H9 (cell line): Measurements from ENCODE around the gene TMEM150B. TPM values are rescaled to one million over a fixed set of nuclear protein-coding genes. Genes with fewer than 3 reads are reported as not detected.

Source experiments
- DNase-seq: peaks from one replicate; pipeline ENCODE4 v3.0.0-alpha.2; 2017
- H2AFZ ChIP-seq: one replicate; pipeline ENCODE4 v1.6.1; 2013; ENCODE audit warnings: mild to moderate bottlenecking, low read length, control low read depth, moderate library complexity
- H2AK5ac ChIP-seq: 2 replicates; pipeline ENCODE4 v1.6.1; 2013; ENCODE audit warnings: low read length, control low read depth, mixed read lengths; ENCODE audit not compliant: insufficient read length
- H2BK120ac ChIP-seq: one replicate; pipeline ENCODE4 v1.6.1; 2013; ENCODE audit warnings: low read depth, mild to moderate bottlenecking, low read length, control low read depth, inconsistent platforms; ENCODE audit not compliant: poor library complexity, severe bottlenecking
- H2BK12ac ChIP-seq: 2 replicates; pipeline ENCODE4 v1.6.1; 2013; ENCODE audit warnings: low read length, control low read depth, mixed read lengths, low read depth; ENCODE audit not compliant: insufficient read length
- H2BK15ac ChIP-seq: 2 replicates; pipeline ENCODE4 v1.6.1; 2013; ENCODE audit warnings: low read depth, low read length, control low read depth
- H2BK20ac ChIP-seq: one replicate; pipeline ENCODE4 v1.6.1; 2013; ENCODE audit warnings: low read depth, mild to moderate bottlenecking, low read length, control low read depth, inconsistent platforms; ENCODE audit not compliant: poor library complexity, severe bottlenecking
- H2BK5ac ChIP-seq: 2 replicates; pipeline ENCODE4 v1.6.1; 2013; ENCODE audit warnings: low read length, control low read depth, mixed read lengths; ENCODE audit not compliant: insufficient read length
- H3K14ac ChIP-seq: 2 replicates; pipeline ENCODE4 v1.6.1; 2013; ENCODE audit warnings: low read length, control low read depth; ENCODE audit not compliant: insufficient read depth
- H3K18ac ChIP-seq: 2 replicates; pipeline ENCODE4 v1.6.1; 2013; ENCODE audit warnings: low read depth, mild to moderate bottlenecking, mixed read lengths, low read length, control low read depth; ENCODE audit not compliant: insufficient read length
- H3K23ac ChIP-seq: 2 replicates; pipeline ENCODE4 v1.6.1; 2013; ENCODE audit warnings: low read length, control low read depth, mixed read lengths, low read depth; ENCODE audit not compliant: insufficient read length
- H3K23me2 ChIP-seq: 2 replicates; pipeline ENCODE4 v1.6.1; 2013; ENCODE audit warnings: low read depth, mild to moderate bottlenecking, mixed read lengths, low read length, control low read depth; ENCODE audit not compliant: insufficient read length, poor library complexity, severe bottlenecking
- H3K27ac ChIP-seq: 2 replicates; pipeline ENCODE4 v1.5.1; 2013; ENCODE audit warnings: low read length, control low read depth, mixed read lengths, low read depth; ENCODE audit not compliant: insufficient read length
- H3K27me3 ChIP-seq: 2 replicates; pipeline ENCODE4 v1.6.1; 2013; ENCODE audit warnings: low read length, control low read depth, inconsistent platforms; ENCODE audit not compliant: insufficient read depth
- H3K4ac ChIP-seq: 2 replicates; pipeline ENCODE4 v1.6.1; 2013; ENCODE audit warnings: low read depth, mild to moderate bottlenecking, control low read depth, inconsistent platforms, low read length, moderate library complexity
- H3K4me1 ChIP-seq: 2 replicates; pipeline ENCODE4 v1.6.1; 2013; ENCODE audit warnings: low read length, control low read depth, inconsistent platforms; ENCODE audit not compliant: insufficient read depth
- H3K4me2 ChIP-seq: 2 replicates; pipeline ENCODE4 v1.6.1; 2013; ENCODE audit warnings: low read length, control low read depth, mixed read lengths; ENCODE audit not compliant: insufficient read length, insufficient read depth
- H3K56ac ChIP-seq: 2 replicates; pipeline ENCODE4 v1.6.1; 2013; ENCODE audit warnings: low read depth, mild to moderate bottlenecking, mixed read lengths, low read length, control low read depth; ENCODE audit not compliant: insufficient read length
- H3K79me1 ChIP-seq: 2 replicates; pipeline ENCODE4 v1.6.1; 2013; ENCODE audit warnings: low read depth, mild to moderate bottlenecking, moderate library complexity, low read length, control low read depth, inconsistent platforms; ENCODE audit not compliant: insufficient read depth, poor library complexity, severe bottlenecking
- H3K79me2 ChIP-seq: 2 replicates; pipeline ENCODE4 v1.6.1; 2013; ENCODE audit warnings: low read length, control low read depth, inconsistent platforms; ENCODE audit not compliant: insufficient read depth
- H3K9ac ChIP-seq: 2 replicates; pipeline ENCODE4 v1.6.1; 2013; ENCODE audit warnings: low read length, control low read depth, mixed read lengths; ENCODE audit not compliant: insufficient read length; ENCODE audit errors: extremely low read depth
- H3K9me3 ChIP-seq: one replicate; pipeline ENCODE4 v1.6.1; 2013; ENCODE audit warnings: low read depth, low read length, inconsistent platforms; ENCODE audit not compliant: control insufficient read depth
- H3T11ph ChIP-seq: one replicate; pipeline ENCODE4 v1.6.1; 2013; ENCODE audit warnings: mild to moderate bottlenecking, low read length, control low read depth, inconsistent platforms
- H4K20me1 ChIP-seq: one replicate; pipeline ENCODE4 v1.6.1; 2013; ENCODE audit not compliant: control insufficient read depth, insufficient read length, insufficient read depth
- H4K5ac ChIP-seq: 2 replicates; pipeline ENCODE4 v1.6.1; 2013; ENCODE audit warnings: low read depth, mild to moderate bottlenecking, mixed read lengths, low read length, control low read depth; ENCODE audit not compliant: insufficient read length
- H4K8ac ChIP-seq: replicated peaks from 2 replicates; pipeline ENCODE4 v1.6.1; 2013; ENCODE audit warnings: low read length, control low read depth, mixed read lengths, low read depth; ENCODE audit not compliant: insufficient read length
- H4K91ac ChIP-seq: 2 replicates; pipeline ENCODE4 v1.6.1; 2013; ENCODE audit warnings: low read depth, mild to moderate bottlenecking, moderate library complexity, mixed read lengths, low read length, control low read depth; ENCODE audit not compliant: insufficient read length
- H3K27ac Mint-ChIP-seq, 3 experiments: 2 replicates in 2 of 3; 3 replicates in 1 of 3; pipeline ENCODE4 v1.8.0; 2020 to 2021; ENCODE audit warnings: mixed read lengths in 3 of 3, mild to moderate bottlenecking in 1 of 3, moderate library complexity in 1 of 3
- H3K27me3 Mint-ChIP-seq: 2 replicates; pipeline ENCODE4 v1.8.0; 2021; ENCODE audit warnings: low read depth, mild to moderate bottlenecking, moderate library complexity, mixed read lengths
- H3K36me3 Mint-ChIP-seq, 3 experiments: 2 replicates in 2 of 3; 3 replicates in 1 of 3; pipeline ENCODE4 v1.8.0; 2020 to 2021; ENCODE audit warnings: low read depth in 3 of 3, mixed read lengths in 3 of 3; ENCODE audit not compliant: insufficient read depth in 1 of 3
- H3K4me1 Mint-ChIP-seq, 2 experiments: 2 replicates each; pipeline ENCODE4 v1.8.0; 2020; ENCODE audit warnings: mixed read lengths in 2 of 2
- H3K4me3 Mint-ChIP-seq, 2 experiments: 2 replicates in 1 of 2; 3 replicates in 1 of 2; pipeline ENCODE4 v1.8.0; 2020 to 2021; ENCODE audit warnings: mild to moderate bottlenecking in 2 of 2, mixed read lengths in 2 of 2, moderate library complexity in 1 of 2
- H3K9me3 Mint-ChIP-seq, 2 experiments: 2 replicates in 1 of 2; 3 replicates in 1 of 2; pipeline ENCODE4 v1.8.0; 2020; ENCODE audit warnings: mild to moderate bottlenecking in 2 of 2, mixed read lengths in 2 of 2, moderate library complexity in 1 of 2
- WGBS: extraction: QIAGEN DNeasy Blood & Tissue Kit; methylation state at CpG from one replicate; pipeline ENCODE4 v1.1.7; 2013; ENCODE audit warnings: missing lambda C conversion rate, low lambda C conversion rate, mixed read lengths; ENCODE audit not compliant: insufficient read length; ENCODE audit errors: extremely low coverage; 5-methylcytosine and 5-hydroxymethylcytosine counted together
- total RNA-seq: library from RNA; stranded (reverse); gene quantifications from 2 replicates; pipeline ENCODE4 v1.2.1, GENCODE V29; 2021
- TF ChIP-seq, protein P1 (sequence below): fragments of 200-600 bp; sonication (generic); conservative IDR thresholded peaks from 3 replicates; pipeline ENCODE4 v1.8.0; 2021; ENCODE audit warnings: antibody characterized with exemption, mild to moderate bottlenecking

Gene TMEM150B
- total RNA-seq, 1 experiment from 2014 or later, result 0.63 TPM

- H3K79me2 ChIP-seq, result no peaks in the 10 kb centered on the region
- H2BK12ac ChIP-seq, result peak within 1 kb of the TSS; percentile 88
- peak within 1 kb of the TSS; percentile 78 for H3K4me2 ChIP-seq
- H2BK20ac ChIP-seq, result no peak within 1 kb of the TSS
- Mint-ChIP-seq H3K27ac (peak within 1 kb of the TSS; percentile 98 to 100 (median 99)), H3K4me3 (peak within 1 kb of the TSS; percentile 84 to 96), H3K27me3 (peaks cover 20% of the 10 kb centered on the region), H3K4me1 (peaks cover 12 to 27% of the 10 kb centered on the region in 2 experiments), H3K9me3 (no peaks in the 10 kb centered on the region; a peak in 1 of 5 replicates), H3K36me3 (peaks cover 19 to 28% (median 26%) of the 10 kb centered on the region in 3 experiments; a peak in 6 of 7 replicates)
- no peaks in the 10 kb centered on the region; the same call in 1 of the 2 replicates for H3K4me1 ChIP-seq
- peak within 1 kb of the TSS; percentile 74 for H3T11ph ChIP-seq
- no peak within 1 kb of the TSS for H2AFZ ChIP-seq
- no peaks in the 10 kb centered on the region for H3K9me3 ChIP-seq
- DNase-seq, result peak; percentile 100
- H4K8ac ChIP-seq, result peak within 1 kb of the TSS; percentile 4
- H4K20me1 ChIP-seq, result no peaks in the 10 kb centered on the region
- H2BK15ac ChIP-seq, result no peak within 1 kb of the TSS
- H2BK120ac ChIP-seq, result peak within 1 kb of the TSS; percentile 97
- H4K5ac ChIP-seq, result peak within 1 kb of the TSS; percentile 47
- H2BK5ac ChIP-seq, result peak within 1 kb of the TSS; percentile 62
- H3K23ac ChIP-seq, result no peak within 1 kb of the TSS
- no CpG with 5 or more reads among the region's 63 CpGs for WGBS
- no peaks in the 10 kb centered on the region for H3K79me1 ChIP-seq
- no peaks in the 10 kb centered on the region; the same call in 1 of the 2 replicates for H3K27me3 ChIP-seq
- H3K4ac ChIP-seq, result peak within 1 kb of the TSS; percentile 17; the same call in 1 of the 2 replicates
- peak within 1 kb of the TSS; percentile 8 for H4K91ac ChIP-seq
- peaks cover 17% of the 10 kb centered on the region for H3K23me2 ChIP-seq
- peak within 1 kb of the TSS; percentile 74 for H3K27ac ChIP-seq
- H2AK5ac ChIP-seq, result no peak within 1 kb of the TSS
- peak within 1 kb of the TSS; percentile 94 for H3K14ac ChIP-seq
- TF ChIP-seq, protein P1, sequence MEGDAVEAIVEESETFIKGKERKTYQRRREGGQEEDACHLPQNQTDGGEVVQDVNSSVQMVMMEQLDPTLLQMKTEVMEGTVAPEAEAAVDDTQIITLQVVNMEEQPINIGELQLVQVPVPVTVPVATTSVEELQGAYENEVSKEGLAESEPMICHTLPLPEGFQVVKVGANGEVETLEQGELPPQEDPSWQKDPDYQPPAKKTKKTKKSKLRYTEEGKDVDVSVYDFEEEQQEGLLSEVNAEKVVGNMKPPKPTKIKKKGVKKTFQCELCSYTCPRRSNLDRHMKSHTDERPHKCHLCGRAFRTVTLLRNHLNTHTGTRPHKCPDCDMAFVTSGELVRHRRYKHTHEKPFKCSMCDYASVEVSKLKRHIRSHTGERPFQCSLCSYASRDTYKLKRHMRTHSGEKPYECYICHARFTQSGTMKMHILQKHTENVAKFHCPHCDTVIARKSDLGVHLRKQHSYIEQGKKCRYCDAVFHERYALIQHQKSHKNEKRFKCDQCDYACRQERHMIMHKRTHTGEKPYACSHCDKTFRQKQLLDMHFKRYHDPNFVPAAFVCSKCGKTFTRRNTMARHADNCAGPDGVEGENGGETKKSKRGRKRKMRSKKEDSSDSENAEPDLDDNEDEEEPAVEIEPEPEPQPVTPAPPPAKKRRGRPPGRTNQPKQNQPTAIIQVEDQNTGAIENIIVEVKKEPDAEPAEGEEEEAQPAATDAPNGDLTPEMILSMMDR, result no peak; the same call in 2 of the 3 replicates
- peak within 1 kb of the TSS; percentile 76 for H3K9ac ChIP-seq
- no peak within 1 kb of the TSS for H3K56ac ChIP-seq
- H3K18ac ChIP-seq, result peak within 1 kb of the TSS; percentile 98
These were observed 14.2 kb upstream of the TMEM150B start, which contains the start of gene KMT5C for GRCh38 chr19:55339105-55339888. Gene KMT5C (plus strand): TSS chr19:55339876. CDS start chr19:55341937, 2,061 bp downstream.
